ENCODE data around the gene PDCD2L. TPM values are rescaled to one million over a fixed set of nuclear protein-coding genes. Genes with fewer than 3 reads are reported as not detected.
A peak's percentile ranks its signal among the peaks of the same experiment; 100 is the strongest.

Gene PDCD2L
- total RNA-seq, 4 donors from 2014 or later = 5.6 to 10.6 (median 7.2) TPM; not detected in 1

GRCh38 chr19:34426096-34426661 lies 22.0 kb downstream of the PDCD2L start:
- in situ Hi-C loops (cut with MboI; ENCODE audit: low pct_ligation_motif_present in 1 of 4, low pct_unique_long_range_greater_than_20kb in 1 of 4, low sequenced_read_pairs in 3 of 4) (no loop called here), intact Hi-C loops (cut with DNase I; ENCODE audit: low total_unique reads) (no loop called here)
- Histone ChIP-seq H3K9me3 (no peaks in the 10 kb centered on the region), H3K36me3 (no peaks in the 10 kb centered on the region), H3K4me1 (peaks cover 10 to 27% (median 23%) of the 10 kb centered on the region in 4 donors), H3K27ac (no peak overlapping the region), H3K27me3 (no peaks in the 10 kb centered on the region), H3K4me3 (no peak overlapping the region)
- TF ChIP-seq POLR2A (IDR thresholded peaks at IDR 0.05) (no peak), CTCF (IDR thresholded peaks at IDR 0.05) (no peak), POLR2AphosphoS5 (IDR thresholded peaks at IDR 0.05) (no peak), EP300 (IDR thresholded peaks at IDR 0.05; ENCODE audit: low read depth) (no peak)
- DNase-seq = no peak
- WGBS, 2 donors (ENCODE audit: low coverage in 1 of 2) = 97% methylated on average over 8 of the region's 8 CpGs; no CpG with 5 or more reads in 1 of the 2 donors

- Histone ChIP-seq H3K4me1 (peaks cover 10 to 35% (median 23%) of the 10 kb centered on the region in 4 donors), H3K36me3 (no peaks in the 10 kb centered on the region), H3K27me3 (no peaks in the 10 kb centered on the region), H3K4me3 (peak overlapping the region; percentile 87 to 92 (median 90)), H3K27ac (peak overlapping the region; percentile 89 to 96 (median 90)), H3K9me3 (no peaks in the 10 kb centered on the region)
- peak; percentile 45 for DNase-seq
- TF ChIP-seq EP300 (IDR thresholded peaks at IDR 0.05; ENCODE audit: low read depth) (no peak), CTCF (IDR thresholded peaks at IDR 0.05) (peak in 2 of 5 experiments; percentile 4 to 6), POLR2AphosphoS5 (IDR thresholded peaks at IDR 0.05) (no peak)
- intact Hi-C loops (cut with DNase I; ENCODE audit: low total_unique reads) (no loop called here), in situ Hi-C loops (cut with MboI; ENCODE audit: low pct_ligation_motif_present in 1 of 4, low pct_unique_long_range_greater_than_20kb in 1 of 4, low sequenced_read_pairs in 3 of 4) (no loop called here)
- 0% methylated on average over 51 of the region's 68 CpGs; no CpG with 5 or more reads in 1 of the 2 donors for WGBS, 2 donors (ENCODE audit: low coverage in 1 of 2)
These were observed 24.5 kb downstream of the PDCD2L start for GRCh38 chr19:34428549-34429285.

GRCh38 chr19:34429553-34429952 lies 25.4 kb downstream of the PDCD2L start:
- H3K36me3 ChIP-seq = peaks cover 0 to under 1% (median 0%) of the 10 kb centered on the region in 4 donors
- DNase-seq = no peak
- in situ Hi-C loops (cut with MboI; ENCODE audit: low pct_ligation_motif_present in 1 of 4, low pct_unique_long_range_greater_than_20kb in 1 of 4, low sequenced_read_pairs in 3 of 4) (no loop called here), intact Hi-C loops (cut with DNase I; ENCODE audit: low total_unique reads) (no loop called here)
- peak overlapping the region in 2 of 4 donors; percentile 89 to 90 for H3K27ac ChIP-seq
- no peaks in the 10 kb centered on the region for H3K27me3 ChIP-seq
- peak overlapping the region in 3 of 4 donors; percentile 11 to 90 (median 90) for H3K4me3 ChIP-seq
- 60 to 67% methylated on average over 9 of the region's 9 CpGs for WGBS, 2 donors (ENCODE audit: low coverage in 1 of 2)
- peaks cover 10 to 35% (median 23%) of the 10 kb centered on the region in 4 donors for H3K4me1 ChIP-seq
- no peak for TF ChIP-seq POLR2AphosphoS5 (IDR thresholded peaks at IDR 0.05)
- TF ChIP-seq CTCF (IDR thresholded peaks at IDR 0.05) = no peak
- no peak for TF ChIP-seq POLR2A (IDR thresholded peaks at IDR 0.05)
- TF ChIP-seq EP300 (IDR thresholded peaks at IDR 0.05; ENCODE audit: low read depth) = no peak
- H3K9me3 ChIP-seq = no peaks in the 10 kb centered on the region

GRCh38 chr19:34430738-34431625 lies 26.8 kb downstream of the PDCD2L start:
- H3K9me3 ChIP-seq = no peaks in the 10 kb centered on the region
- H3K36me3 ChIP-seq = peaks cover 0 to 14% (median 7%) of the 10 kb centered on the region in 4 donors
- no peak for DNase-seq
- no peak overlapping the region for H3K4me3 ChIP-seq
- 40 to 46% methylated on average over 5 to 6 of the region's 6 CpGs for WGBS, 2 donors (ENCODE audit: low coverage in 1 of 2)
- no peaks in the 10 kb centered on the region for H3K27me3 ChIP-seq
- in situ Hi-C loops (cut with MboI; ENCODE audit: low pct_ligation_motif_present in 1 of 4, low pct_unique_long_range_greater_than_20kb in 1 of 4, low sequenced_read_pairs in 3 of 4) = no loop called here
- peak overlapping the region in 2 of 4 donors; percentile 4 to 12 for H3K27ac ChIP-seq
- TF ChIP-seq CTCF (IDR thresholded peaks at IDR 0.05) (peak; percentile 41 to 58 (median 47)), EP300 (IDR thresholded peaks at IDR 0.05; ENCODE audit: low read depth) (no peak)
- intact Hi-C loops (cut with DNase I; ENCODE audit: low total_unique reads) = no loop called here
- H3K4me1 ChIP-seq = peaks cover 10 to 35% (median 23%) of the 10 kb centered on the region in 4 donors
